AG09319 (cell line): ENCODE measurements around the gene KLF9.

Experiments used
- DNase-seq: peaks from one replicate; pipeline ENCODE4 v3.0.0-alpha.2; 2010; ENCODE audit warnings: low read depth; ENCODE audit errors: extremely low read depth
- TF ChIP-seq, protein P1 (sequence below): IDR thresholded peaks from 2 replicates; pipeline ENCODE4 v1.5.1; 2011; ENCODE audit warnings: low read depth, mild to moderate bottlenecking, inconsistent platforms, low read length, moderate library complexity

KLF9 gene

DNA sequence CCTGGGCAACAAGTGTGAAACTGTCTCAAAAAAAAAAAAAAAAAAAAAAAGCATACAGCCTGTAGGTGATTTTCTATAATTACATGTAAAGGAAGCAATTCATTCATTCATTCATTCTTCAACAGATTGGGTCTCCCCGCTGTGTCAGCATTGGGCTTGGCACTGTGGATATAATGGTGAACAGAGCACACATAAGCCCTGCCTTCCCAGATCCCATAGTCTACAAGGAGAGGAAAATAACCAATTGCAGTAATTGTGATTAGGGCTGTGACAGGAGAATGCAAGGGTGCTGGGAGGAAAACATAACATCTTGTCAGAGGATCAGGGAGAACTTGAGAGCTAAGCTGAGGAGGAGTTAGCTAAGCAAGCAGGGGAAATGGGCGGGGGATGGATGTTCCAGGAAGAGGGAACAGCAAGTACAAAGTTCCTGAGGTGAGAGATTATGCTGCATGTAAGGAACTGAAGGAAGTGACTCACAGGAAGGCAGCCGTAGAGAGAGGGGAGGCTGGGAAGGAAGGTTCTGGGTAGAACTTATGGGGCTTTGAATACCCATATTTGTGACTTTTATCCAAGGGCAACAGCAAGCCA lies 24.0 kb upstream of the KLF9 start:
- TF ChIP-seq, protein P1, sequence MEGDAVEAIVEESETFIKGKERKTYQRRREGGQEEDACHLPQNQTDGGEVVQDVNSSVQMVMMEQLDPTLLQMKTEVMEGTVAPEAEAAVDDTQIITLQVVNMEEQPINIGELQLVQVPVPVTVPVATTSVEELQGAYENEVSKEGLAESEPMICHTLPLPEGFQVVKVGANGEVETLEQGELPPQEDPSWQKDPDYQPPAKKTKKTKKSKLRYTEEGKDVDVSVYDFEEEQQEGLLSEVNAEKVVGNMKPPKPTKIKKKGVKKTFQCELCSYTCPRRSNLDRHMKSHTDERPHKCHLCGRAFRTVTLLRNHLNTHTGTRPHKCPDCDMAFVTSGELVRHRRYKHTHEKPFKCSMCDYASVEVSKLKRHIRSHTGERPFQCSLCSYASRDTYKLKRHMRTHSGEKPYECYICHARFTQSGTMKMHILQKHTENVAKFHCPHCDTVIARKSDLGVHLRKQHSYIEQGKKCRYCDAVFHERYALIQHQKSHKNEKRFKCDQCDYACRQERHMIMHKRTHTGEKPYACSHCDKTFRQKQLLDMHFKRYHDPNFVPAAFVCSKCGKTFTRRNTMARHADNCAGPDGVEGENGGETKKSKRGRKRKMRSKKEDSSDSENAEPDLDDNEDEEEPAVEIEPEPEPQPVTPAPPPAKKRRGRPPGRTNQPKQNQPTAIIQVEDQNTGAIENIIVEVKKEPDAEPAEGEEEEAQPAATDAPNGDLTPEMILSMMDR: no peak
- no peak for DNase-seq

DNA sequence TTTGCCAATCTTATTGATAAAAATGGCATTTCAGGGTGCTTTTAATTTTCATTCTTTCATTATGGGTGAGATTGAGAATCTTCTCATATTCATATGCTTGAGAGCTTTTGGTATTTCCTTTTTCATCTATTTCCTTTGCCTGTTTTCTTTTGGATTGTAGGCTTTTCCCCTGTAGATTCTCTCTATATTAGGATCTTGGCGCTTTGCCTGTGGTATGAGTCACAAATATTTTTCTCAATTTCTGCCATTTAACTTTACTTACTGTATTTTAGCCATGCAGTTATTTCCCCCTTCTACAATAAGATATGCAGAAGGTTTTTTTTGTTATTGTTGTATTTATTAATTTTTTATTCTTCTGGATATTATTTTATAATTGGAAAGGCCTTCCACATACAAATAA lies 21.5 kb upstream of the KLF9 start:
- TF ChIP-seq, protein P1: no peak
- peak; percentile 42 for DNase-seq

DNA sequence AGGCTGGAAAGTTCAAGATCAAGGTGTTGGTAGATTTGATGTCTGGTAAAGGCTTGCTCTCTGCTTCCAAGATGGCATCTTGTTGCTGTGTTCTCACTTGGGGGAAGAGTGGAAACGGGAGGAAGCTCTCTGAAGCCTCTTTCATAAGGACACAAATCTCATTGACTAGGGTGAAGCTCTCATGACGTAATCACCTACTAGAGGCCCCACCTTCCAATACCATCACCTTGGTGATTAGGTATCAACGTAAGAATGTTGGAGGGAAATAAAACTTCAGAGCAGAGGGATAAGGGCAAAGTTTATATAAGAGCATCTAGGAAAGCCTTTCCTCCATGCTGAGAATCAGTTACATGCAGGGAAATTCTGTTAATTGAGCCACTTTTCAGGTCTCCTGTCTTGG lies 15.4 kb upstream of the KLF9 start:
- TF ChIP-seq, protein P1: no peak
- DNase-seq: no peak

DNA sequence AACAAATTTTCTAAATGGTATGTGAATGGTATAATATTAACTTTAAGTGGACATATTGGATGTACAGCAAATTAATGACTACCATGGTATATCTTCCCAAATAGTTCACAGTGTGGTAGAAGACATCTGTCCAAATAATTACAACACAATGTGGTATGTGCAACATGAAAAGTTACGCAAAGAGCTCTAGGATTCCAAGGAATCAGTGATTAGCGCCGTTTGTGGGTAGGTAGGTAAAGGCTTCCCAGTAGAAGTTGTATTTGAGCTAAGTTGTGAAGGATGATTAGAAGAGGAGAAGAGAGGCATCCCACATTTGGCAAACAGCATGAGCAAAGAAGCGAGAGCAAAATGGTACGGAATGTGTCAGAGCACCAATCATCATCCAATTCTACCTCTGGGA lies 14.3 kb upstream of the KLF9 start:
- TF ChIP-seq, protein P1: no peak
- no peak for DNase-seq

DNA sequence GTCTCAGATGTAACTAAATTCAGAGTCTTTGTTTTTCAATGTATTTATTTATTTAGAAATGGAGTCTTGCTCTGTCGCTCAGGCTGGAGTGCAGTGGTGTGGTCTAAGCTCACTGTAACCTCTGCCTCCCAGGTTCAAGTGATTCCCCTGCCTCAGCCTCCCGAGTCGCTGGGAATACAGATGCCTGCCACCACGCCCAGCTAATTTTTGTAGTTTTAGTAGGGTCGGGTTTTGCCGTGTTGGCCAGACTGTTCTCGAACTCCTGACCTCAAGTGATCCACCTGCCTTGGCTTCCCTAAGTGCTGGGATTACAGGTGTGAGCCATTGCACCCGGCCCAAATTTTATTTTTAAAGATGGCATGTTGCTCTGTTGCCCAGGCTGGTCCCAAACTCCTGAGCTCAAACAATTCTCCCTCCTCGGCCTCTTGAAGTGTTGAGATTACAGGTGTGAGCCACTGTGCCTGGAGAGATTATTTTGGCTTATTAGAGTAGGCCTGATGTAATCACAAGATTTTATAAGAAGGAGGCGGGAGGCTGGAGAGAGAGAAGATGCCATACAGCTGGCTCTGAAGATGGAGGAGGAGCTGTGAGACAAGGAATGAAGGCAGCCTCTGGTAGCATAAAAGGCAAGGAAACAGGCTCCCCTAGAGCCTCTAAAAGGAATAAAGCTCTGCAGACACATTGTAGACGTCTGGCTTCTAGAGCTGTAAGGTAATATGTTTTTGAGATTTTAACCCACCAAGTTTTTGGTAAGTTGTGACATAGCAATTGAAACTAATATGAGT lies 12.9 kb upstream of the KLF9 start:
- no peak for DNase-seq
- TF ChIP-seq, protein P1: no peak

DNA sequence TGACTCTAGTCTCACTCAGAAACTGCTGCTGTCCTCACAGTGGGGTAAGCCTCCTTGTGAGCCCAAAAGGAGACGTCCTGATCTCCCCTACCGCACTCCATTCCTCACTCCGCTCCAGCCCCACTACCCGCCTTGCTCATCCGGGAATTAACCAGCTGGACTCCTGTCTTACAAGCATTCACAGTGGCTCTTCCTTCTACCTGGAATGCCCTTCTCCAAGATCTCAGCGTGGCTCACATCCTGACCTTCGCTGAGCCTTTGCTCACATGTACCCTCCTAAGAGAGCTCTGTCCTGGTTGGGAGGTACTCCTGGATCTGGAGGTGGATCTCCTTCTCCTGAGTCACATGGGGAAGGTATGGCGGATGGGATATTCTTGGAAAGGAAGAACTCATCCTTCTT lies 10.7 kb upstream of the KLF9 start:
- DNase-seq: no peak
- TF ChIP-seq, protein P1: no peak

DNA sequence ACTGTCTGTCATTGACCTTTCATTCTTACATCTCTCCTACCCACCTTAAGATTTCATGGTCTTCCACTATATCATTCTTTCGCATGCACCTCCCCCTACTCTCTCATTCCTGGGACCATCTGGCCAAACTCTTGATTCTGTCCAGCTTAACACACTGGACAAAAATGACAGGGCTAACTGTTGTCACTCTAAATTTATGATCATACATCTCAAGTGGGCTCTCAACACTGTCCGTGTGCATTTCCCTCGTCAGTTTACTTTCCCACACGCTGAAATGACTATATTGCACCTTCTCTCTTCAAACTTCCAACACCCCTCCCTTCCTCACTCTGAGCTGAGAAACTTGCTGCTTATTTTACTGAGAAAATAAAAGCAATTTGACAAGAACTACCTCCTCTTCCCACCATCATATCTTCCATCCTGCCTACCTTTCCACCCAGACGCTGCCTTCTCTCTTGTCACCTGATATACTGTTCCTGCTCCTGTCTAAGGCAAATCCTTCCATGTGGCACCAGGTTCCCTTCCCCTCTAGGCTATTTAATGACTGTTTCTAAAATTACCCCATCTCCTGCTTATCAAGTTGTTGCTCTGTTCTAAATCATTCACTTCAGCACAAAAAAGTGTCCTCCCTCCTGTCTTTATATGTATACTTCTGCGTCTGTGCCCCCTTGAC lies 8.1 kb upstream of the KLF9 start:
- DNase-seq: no peak
- TF ChIP-seq, protein P1: no peak
